ENCODE results near the gene LEF1.

DNA sequence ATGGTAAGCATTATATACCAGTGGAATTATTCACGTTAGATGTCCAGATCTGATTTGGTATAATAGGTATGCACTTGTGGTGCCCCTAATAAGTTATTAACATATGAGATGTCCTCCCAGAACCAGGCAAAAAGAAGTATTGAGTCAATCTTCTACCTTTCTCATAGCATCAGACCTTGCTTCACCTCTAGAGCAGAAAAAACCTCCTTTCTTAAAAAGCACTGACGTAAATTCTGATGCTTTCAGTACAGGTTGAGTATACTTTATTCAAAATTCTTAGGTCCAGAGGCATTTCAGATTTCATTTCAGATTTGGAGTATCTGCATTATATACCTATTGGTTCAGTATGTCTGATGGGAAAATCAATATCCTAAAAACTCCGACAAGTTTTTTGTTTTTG is 22.4 kb downstream of the LEF1 start:
- TF ChIP-seq, protein P1, sequence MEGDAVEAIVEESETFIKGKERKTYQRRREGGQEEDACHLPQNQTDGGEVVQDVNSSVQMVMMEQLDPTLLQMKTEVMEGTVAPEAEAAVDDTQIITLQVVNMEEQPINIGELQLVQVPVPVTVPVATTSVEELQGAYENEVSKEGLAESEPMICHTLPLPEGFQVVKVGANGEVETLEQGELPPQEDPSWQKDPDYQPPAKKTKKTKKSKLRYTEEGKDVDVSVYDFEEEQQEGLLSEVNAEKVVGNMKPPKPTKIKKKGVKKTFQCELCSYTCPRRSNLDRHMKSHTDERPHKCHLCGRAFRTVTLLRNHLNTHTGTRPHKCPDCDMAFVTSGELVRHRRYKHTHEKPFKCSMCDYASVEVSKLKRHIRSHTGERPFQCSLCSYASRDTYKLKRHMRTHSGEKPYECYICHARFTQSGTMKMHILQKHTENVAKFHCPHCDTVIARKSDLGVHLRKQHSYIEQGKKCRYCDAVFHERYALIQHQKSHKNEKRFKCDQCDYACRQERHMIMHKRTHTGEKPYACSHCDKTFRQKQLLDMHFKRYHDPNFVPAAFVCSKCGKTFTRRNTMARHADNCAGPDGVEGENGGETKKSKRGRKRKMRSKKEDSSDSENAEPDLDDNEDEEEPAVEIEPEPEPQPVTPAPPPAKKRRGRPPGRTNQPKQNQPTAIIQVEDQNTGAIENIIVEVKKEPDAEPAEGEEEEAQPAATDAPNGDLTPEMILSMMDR (IDR thresholded peaks at IDR 0.05) = no peak
- no peak for TF ChIP-seq POLR2AphosphoS5 (IDR thresholded peaks at IDR 0.05)
- TF ChIP-seq POLR2A (IDR thresholded peaks at IDR 0.05) = no peak

All from stomach (tissue), 4 donors.